HepG2 (cell line): Measurements from ENCODE around the gene PAK1IP1. TPM values are rescaled to one million over a fixed set of nuclear protein-coding genes. Genes with fewer than 3 reads are reported as not detected.
A peak's percentile ranks its signal among the peaks of the same experiment; 100 is the strongest.

Experiments used
- ATAC-seq: fragments of 200-7000 bp; cut with Tn5 transposase; 3 replicates; pipeline ENCODE4 v1.9.1; 2020; ENCODE audit warnings: mild to moderate bottlenecking, moderate library complexity
- BruUV-seq: library from RNA; stranded (reverse); fragments of 400-500 nt; replicated peaks from 2 replicates; lab custom pipeline; 2021; lab: Mats Ljungman, UMichigan
- CTCF ChIA-PET: fragments of 300-600 bp; formaldehyde crosslinking; extraction: SDS; loops from one replicate; lab custom pipeline; 2021; ENCODE audit warnings: low total read pairs, inconsistent platforms, low intra/inter-chr PET ratio; lab: Yijun Ruan, JAX
- POLR2A ChIA-PET: fragments of 350-600 bp; sonication (Branson Sonifier 250); formaldehyde crosslinking; loops from one replicate; lab custom pipeline; 2020; ENCODE audit warnings: antibody characterized with exemption, inconsistent platforms; lab: Yijun Ruan, JAX
- DNase-seq: peaks from one replicate; pipeline ENCODE4 v3.0.0-alpha.2; 2015; ENCODE audit warnings: low spot score
- FAIRE-seq: peaks from 3 replicates; lab custom pipeline; 2011; peaks lifted over from hg19 to GRCh38; lab: Jason Lieb, UNC
- H2AFZ ChIP-seq: one replicate; pipeline ENCODE4 v1.6.1; 2011; ENCODE audit warnings: low read length, inconsistent platforms
- H3K27ac ChIP-seq: fragments of 300-600 bp; 3 replicates; pipeline ENCODE4 v1.8.0; 2011; ENCODE audit warnings: mixed run types, mild to moderate bottlenecking, mixed read lengths, low read length, inconsistent platforms; ENCODE audit not compliant: insufficient read depth; ENCODE audit errors: extremely low read length
- H3K27me3 ChIP-seq, 2 experiments: fragments of 200-600 bp in 1 of 2; 2 replicates in 1 of 2; 3 replicates in 1 of 2; pipeline versions ENCODE4 v1.6.0 to v1.8.0; 2011; ENCODE audit warnings: low read length in 2 of 2, mild to moderate bottlenecking in 2 of 2, moderate library complexity in 2 of 2, inconsistent platforms in 1 of 2; ENCODE audit not compliant: insufficient read depth in 2 of 2, control insufficient read depth in 1 of 2
- H3K36me3 ChIP-seq, 2 experiments: fragments of 200-600 bp in 1 of 2; replicated peaks in 1 of 2; 2 replicates in 1 of 2; 3 replicates in 1 of 2; pipeline versions ENCODE4 v1.5.1 to v1.8.0; 2011; ENCODE audit warnings: low read length in 2 of 2, inconsistent platforms in 1 of 2; ENCODE audit not compliant: insufficient read depth in 2 of 2, control insufficient read depth in 1 of 2
- H3K4me1 ChIP-seq: 2 replicates; pipeline ENCODE4 v1.5.1; 2012; ENCODE audit warnings: low read length, inconsistent platforms; ENCODE audit not compliant: insufficient read depth
- H3K4me2 ChIP-seq: 2 replicates; pipeline ENCODE4 v1.6.0; 2011; ENCODE audit warnings: low read depth, low read length, inconsistent platforms
- H3K4me3 ChIP-seq, 3 experiments: fragments of 200-600 bp in 1 of 3; sonication (generic), shearing (Covaris generic) in 1 of 3; replicated peaks in 1 of 3; 2 replicates each; pipeline ENCODE4 v1.5.1; 2011 to 2016; ENCODE audit warnings: low read length in 3 of 3, inconsistent platforms in 2 of 3, low read depth in 2 of 3, mild to moderate bottlenecking in 2 of 3, control low read depth in 1 of 3, mixed read lengths in 1 of 3; ENCODE audit not compliant: insufficient read depth in 1 of 3
- H3K79me2 ChIP-seq: one replicate; pipeline ENCODE4 v1.6.1; 2011; ENCODE audit warnings: low read length, inconsistent platforms; ENCODE audit not compliant: insufficient read depth
- H3K9ac ChIP-seq: 2 replicates; pipeline ENCODE4 v1.6.0; 2011; ENCODE audit warnings: mild to moderate bottlenecking, low read depth, low read length, inconsistent platforms; ENCODE audit not compliant: insufficient read depth
- H3K9me3 ChIP-seq: 2 replicates; pipeline ENCODE4 v1.5.1; 2012; ENCODE audit warnings: mild to moderate bottlenecking, low read length
- H4K20me1 ChIP-seq: 2 replicates; pipeline ENCODE4 v1.6.0; 2011; ENCODE audit warnings: inconsistent platforms, mild to moderate bottlenecking, low read length, moderate library complexity; ENCODE audit not compliant: insufficient read depth
- ATF2 ChIP-seq: sonication (generic); formaldehyde crosslinking; IDR thresholded peaks from 2 replicates; pipeline ENCODE4 v1.4.0; 2020; ENCODE audit warnings: missing genetic modification reagents
- HMGXB4 ChIP-seq, 2 experiments: sonication (generic) in 1 of 2; formaldehyde crosslinking in 1 of 2; IDR thresholded peaks; 2 replicates each; pipeline versions ENCODE4 v1.4.0 to v1.6.1; 2018 to 2020; ENCODE audit warnings: missing genetic modification reagents in 2 of 2, borderline replicate concordance in 1 of 2, low read depth in 1 of 2, mild to moderate bottlenecking in 1 of 2, missing biosample characterization in 1 of 2
- HNF1B ChIP-seq: sonication (generic); formaldehyde crosslinking; IDR thresholded peaks from 2 replicates; pipeline ENCODE4 v1.5.1; 2020; ENCODE audit warnings: mild to moderate bottlenecking, moderate library complexity, missing genetic modification reagents
- MAFF ChIP-seq: IDR thresholded peaks from 2 replicates; pipeline ENCODE4 v1.6.1; 2011; ENCODE audit warnings: low read depth, low read length, improper control_type of control experiment
- MAFK ChIP-seq, 2 experiments: IDR thresholded peaks in 1 of 2; conservative IDR thresholded peaks in 1 of 2; 2 replicates each; pipeline ENCODE4 v1.6.1; 2011; ENCODE audit warnings: improper control_type of control experiment in 2 of 2, low read length in 2 of 2
- NFYC ChIP-seq: IDR thresholded peaks from 2 replicates; pipeline ENCODE4 v1.6.1; 2016; ENCODE audit warnings: missing genetic modification reagents, missing compliant biosample characterization
- PAX8 ChIP-seq: sonication (generic); formaldehyde crosslinking; IDR thresholded peaks from 2 replicates; pipeline ENCODE4 v1.8.0; 2022; ENCODE audit warnings: mild to moderate bottlenecking, missing genetic modification reagents, borderline replicate concordance
- POGZ ChIP-seq: sonication (generic); formaldehyde crosslinking; IDR thresholded peaks from 2 replicates; pipeline ENCODE4 v1.4.0; 2020; ENCODE audit warnings: mild to moderate bottlenecking, missing genetic modification reagents
- POLR2A ChIP-seq, 2 experiments: IDR thresholded peaks; 2 replicates each; pipeline ENCODE4 v1.6.1; 2011; ENCODE audit warnings: low read depth in 2 of 2, low read length in 2 of 2, mild to moderate bottlenecking in 1 of 2, moderate library complexity in 1 of 2; ENCODE audit not compliant: insufficient read depth in 1 of 2
- PRPF4 ChIP-seq: fragments of 200-400 bp; formaldehyde crosslinking; IDR thresholded peaks from 2 replicates; pipeline ENCODE4 v1.6.1; 2016; ENCODE audit warnings: low read length, low read depth; ENCODE audit not compliant: poor library complexity, severe bottlenecking
- RCOR2 ChIP-seq: IDR thresholded peaks from 2 replicates; pipeline ENCODE4 v1.6.1; 2016; ENCODE audit warnings: missing biosample characterization, missing genetic modification reagents
- SP1 ChIP-seq, 2 experiments: fragments of 450-650 bp in 1 of 2; sonication (generic) in 1 of 2; formaldehyde crosslinking in 1 of 2; IDR thresholded peaks; 2 replicates each; pipeline versions ENCODE4 v1.4.0 to v1.6.1; 2016 to 2020; ENCODE audit warnings: missing genetic modification reagents in 1 of 2
- SRF ChIP-seq: IDR thresholded peaks from 2 replicates; pipeline ENCODE4 v1.6.1; 2011; ENCODE audit warnings: mild to moderate bottlenecking, low read depth, low read length, moderate library complexity
- ZMYM4 ChIP-seq: sonication (generic); formaldehyde crosslinking; IDR thresholded peaks from 2 replicates; pipeline ENCODE4 v1.8.1; 2023; ENCODE audit warnings: mild to moderate bottlenecking, missing genetic modification reagents
- ZNF234 ChIP-seq: sonication (generic); formaldehyde crosslinking; conservative IDR thresholded peaks from 2 replicates; pipeline ENCODE4 v1.5.1; 2020; ENCODE audit warnings: mild to moderate bottlenecking, missing genetic modification reagents
- ZNF460 ChIP-seq: sonication (generic); formaldehyde crosslinking; IDR thresholded peaks from 2 replicates; pipeline ENCODE4 v1.5.1; 2020; ENCODE audit warnings: missing genetic modification reagents, mild to moderate bottlenecking, borderline replicate concordance
- ZSCAN21 ChIP-seq: sonication (generic); formaldehyde crosslinking; IDR thresholded peaks from 2 replicates; pipeline ENCODE4 v1.8.0; 2022; ENCODE audit warnings: mild to moderate bottlenecking, missing genetic modification reagents, moderate library complexity, borderline replicate concordance
- WGBS: methylation state at CpG from one replicate; pipeline ENCODE4 v1.1.6; 2017; ENCODE audit warnings: low lambda C conversion rate; 5-methylcytosine and 5-hydroxymethylcytosine counted together
- in situ Hi-C: cut with HindIII; loops from 2 replicates; pipeline ENCODE4 v1.10.0; 2017; ENCODE audit warnings: low pct_unique_long_range_greater_than_20kb; ENCODE audit not compliant: extremely low pct_ligation_motif_present
- intact Hi-C: fragments of 100-400 bp; cut with micrococcal nuclease; formaldehyde crosslinking; loops from one replicate; pipeline ENCODE4 v1.10.0; 2022; ENCODE audit not compliant: unreplicated experiment
- polyA plus RNA-seq, 8 experiments: library from polyadenylated mRNA; depleted of rRNA in 3 of 8; stranded (reverse) in 7 of 8; unstranded in 1 of 8; fragments of >200 nt; fragmentation: Illumina TruSeq in 4 of 8; extraction: Trizol in 4 of 8; gene quantifications; 2 replicates each; pipeline versions ENCODE4 v1.2.1 to v1.2.3, GENCODE V29; 2011 to 2016; ENCODE audit warnings: low read depth in 4 of 8, missing spikeins in 1 of 8, mixed read lengths in 1 of 8; ENCODE audit not compliant: insufficient read depth in 1 of 8
- total RNA-seq, 5 experiments: library from RNA; depleted of rRNA; stranded (reverse); fragments of >200 nt; fragmentation: Illumina TruSeq; extraction: Trizol; gene quantifications; 2 replicates each; pipeline ENCODE4 v1.2.3, GENCODE V29; 2016; ENCODE audit warnings: low read depth in 1 of 5

The PAK1IP1 gene
- total and polyA plus RNA-seq, 2 of the 13 experiments (the other 11 are each of a cell fraction or from before 2014, with no cell fraction given): 23.4 to 66.2 TPM

- Histone ChIP-seq H3K27ac (peak overlapping the region; percentile 95), H3K9ac (peak overlapping the region; percentile 83), H2AFZ (no peak overlapping the region), H3K9me3 (peaks cover 15% of the 10 kb centered on the region), H4K20me1 (no peaks in the 10 kb centered on the region), H3K4me2 (peak overlapping the region; percentile 75), H3K79me2 (peaks cover 13% of the 10 kb centered on the region), H3K4me1 (peaks cover 22% of the 10 kb centered on the region), H3K27me3 (no peaks in the 10 kb centered on the region), H3K36me3 (no peaks in the 10 kb centered on the region), H3K4me3 (peak overlapping the region; percentile 56 to 76 (median 70))
- DNase-seq (peak; percentile 72), ATAC-seq (no peak), FAIRE-seq (no peak)
- TSS peak; percentile 65 for BruUV-seq
- POLR2A ChIA-PET: interaction anchor here (0.7 to 6.6 kb wide), 10 partner anchors 9 to 241 kb away, joined by 3 to 332 read pairs (median 23); partner anchors contain the start of genes C6orf52, PAK1IP1 and TMEM14B
- CTCF ChIA-PET: no interaction called here
- in situ Hi-C loops (no loop called here), intact Hi-C loops (no loop called here)
- 87% methylated on average over 8 of the region's 8 CpGs for WGBS
- peak; percentile 93 for TF ChIP-seq ZMYM4 (CRISPR knock-in tag)
- peak; percentile 98 for TF ChIP-seq MAFF
- TF ChIP-seq POLR2A (IDR thresholded peaks at IDR 0.05; ENCODE audit: insufficient read depth in 1 of 2, low read depth in 2 of 2, low read length in 2 of 2): peak; percentile 19 to 42; a peak in 3 of 4 replicates
- 0 out of 2 replicates have a peak, but pooled peaks have one; percentile 10 for TF ChIP-seq ZNF460
- no peak for TF ChIP-seq SP1 (IDR thresholded peaks at IDR 0.05)
- peak; percentile 93 for TF ChIP-seq SP1 (CRISPR knock-in tag; IDR thresholded peaks at IDR 0.05)
- TF ChIP-seq PRPF4: no peak
- TF ChIP-seq PAX8 (CRISPR knock-in tag): 0 out of 2 replicates have a peak, but pooled peaks have one; percentile 68
- peak; percentile 98 for TF ChIP-seq MAFK (conservative IDR thresholded peaks at IDR 0.05 in 1 of 2, IDR thresholded peaks at IDR 0.05 in 1 of 2; ENCODE audit: low read length in 2 of 2)
- 0 out of 2 replicates have a peak, but pooled peaks have one; percentile 4 for TF ChIP-seq ZSCAN21 (CRISPR knock-in tag)
- 0 out of 2 replicates have a peak, but pooled peaks have one; percentile 32 for TF ChIP-seq HNF1B (CRISPR knock-in tag)
- TF ChIP-seq HMGXB4 (CRISPR knock-in tag; IDR thresholded peaks at IDR 0.05; ENCODE audit: borderline replicate concordance in 1 of 2, low read depth in 1 of 2): peak in 1 of 2 experiments; percentile 8; a peak in 1 of 4 replicates
- peak; percentile 92 for TF ChIP-seq NFYC (CRISPR knock-in tag)
- 0 out of 2 replicates have a peak, but pooled peaks have one; percentile 45 for TF ChIP-seq RCOR2 (CRISPR knock-in tag)
- peak; percentile 9; the same call in 1 of the 2 replicates for TF ChIP-seq ATF2 (CRISPR knock-in tag)
- no peak for TF ChIP-seq ZNF234 (CRISPR knock-in tag)
- TF ChIP-seq POGZ (CRISPR knock-in tag): peak; percentile 87
- TF ChIP-seq SRF: 0 out of 2 replicates have a peak, but pooled peaks have one; percentile 41
Observed at GRCh38 chr6:10719296-10719963, 24.7 kb downstream of the PAK1IP1 start.
